ENCODE measurements around the gene CHAC1. TPM values are rescaled to one million over a fixed set of nuclear protein-coding genes. Genes with fewer than 3 reads are reported as not detected.

Gene CHAC1
- total and polyA plus RNA-seq, 2 donors (not counting 1 experiment from before 2014, with no cell fraction given): 7.5 to 62.6 TPM

GRCh38 chr15:40984964-40985363 lies 31.7 kb downstream of the CHAC1 start:
- Histone ChIP-seq H3K27me3 (ENCODE audit: control insufficient read depth, insufficient read depth, low read length) (no peaks in the 10 kb centered on the region), H3K4me1 (ENCODE audit: control insufficient read depth, extremely low read depth, insufficient read depth, low read length) (peaks cover 25% of the 10 kb centered on the region), H3K36me3 (ENCODE audit: control insufficient read depth, insufficient read depth, low read length) (peaks cover 17% of the 10 kb centered on the region), H2AFZ (ENCODE audit: low read length) (no peak overlapping the region), H3K79me2 (ENCODE audit: control insufficient read depth, insufficient read depth, low read length) (no peaks in the 10 kb centered on the region), H3K27ac (ENCODE audit: insufficient read depth, low read length) (peak overlapping the region; percentile 94), H3K4me3 (replicated peaks in 1 of 4; ENCODE audit: control extremely low read depth in 1 of 4, insufficient read depth in 1 of 4, low read depth in 3 of 4, low read length in 4 of 4) (no peak overlapping the region), H3K9ac (ENCODE audit: insufficient read depth, low read length) (no peak overlapping the region), H3K9me3 (ENCODE audit: control insufficient read depth, insufficient read depth, low read depth, low read length) (no peaks in the 10 kb centered on the region), H3K4me2 (ENCODE audit: extremely low read depth, insufficient read depth, low read length) (peak overlapping the region; percentile 54), H4K20me1 (ENCODE audit: control insufficient read depth, extremely low read depth, insufficient read depth, low read length) (no peaks in the 10 kb centered on the region)
- DNase-seq (ENCODE audit: low read depth in 2 of 2): peak; percentile 91 to 96
- TF ChIP-seq CTCF (conservative IDR thresholded peaks at IDR 0.05 in 1 of 2, IDR thresholded peaks at IDR 0.05 in 1 of 2; ENCODE audit: low read depth in 1 of 2, low read length in 2 of 2): no peak
- TF ChIP-seq EZH2 (IDR thresholded peaks at IDR 0.05; ENCODE audit: low read length, missing control alignments): no peak

GRCh38 chr15:40985541-40986330 lies 32.5 kb downstream of the CHAC1 start:
- peak overlapping the region; percentile 94 for H3K27ac ChIP-seq (ENCODE audit: insufficient read depth, low read length)
- H3K4me3 ChIP-seq (replicated peaks in 1 of 4; ENCODE audit: control extremely low read depth in 1 of 4, insufficient read depth in 1 of 4, low read depth in 3 of 4, low read length in 4 of 4): no peak overlapping the region
- no peak for TF ChIP-seq EZH2 (IDR thresholded peaks at IDR 0.05; ENCODE audit: low read length, missing control alignments)
- no peak for TF ChIP-seq CTCF (conservative IDR thresholded peaks at IDR 0.05 in 1 of 2, IDR thresholded peaks at IDR 0.05 in 1 of 2; ENCODE audit: low read depth in 1 of 2, low read length in 2 of 2)
- H3K4me1 ChIP-seq (ENCODE audit: control insufficient read depth, extremely low read depth, insufficient read depth, low read length): peaks cover 27% of the 10 kb centered on the region
- DNase-seq (ENCODE audit: low read depth in 2 of 2): peak; percentile 60 to 64
- H2AFZ ChIP-seq (ENCODE audit: low read length): no peak overlapping the region
- H4K20me1 ChIP-seq (ENCODE audit: control insufficient read depth, extremely low read depth, insufficient read depth, low read length): no peaks in the 10 kb centered on the region
- no peaks in the 10 kb centered on the region for H3K27me3 ChIP-seq (ENCODE audit: control insufficient read depth, insufficient read depth, low read length)
- H3K9me3 ChIP-seq (ENCODE audit: control insufficient read depth, insufficient read depth, low read depth, low read length): no peaks in the 10 kb centered on the region
- H3K79me2 ChIP-seq (ENCODE audit: control insufficient read depth, insufficient read depth, low read length): no peaks in the 10 kb centered on the region
- H3K4me2 ChIP-seq (ENCODE audit: extremely low read depth, insufficient read depth, low read length): peak overlapping the region; percentile 54
- no peak overlapping the region for H3K9ac ChIP-seq (ENCODE audit: insufficient read depth, low read length)
- H3K36me3 ChIP-seq (ENCODE audit: control insufficient read depth, insufficient read depth, low read length): peaks cover 13% of the 10 kb centered on the region

- no peak overlapping the region for H3K4me2 ChIP-seq (ENCODE audit: extremely low read depth, insufficient read depth, low read length)
- H3K36me3 ChIP-seq (ENCODE audit: control insufficient read depth, insufficient read depth, low read length): peaks cover 9% of the 10 kb centered on the region
- TF ChIP-seq EZH2 (IDR thresholded peaks at IDR 0.05; ENCODE audit: low read length, missing control alignments) (no peak), CTCF (conservative IDR thresholded peaks at IDR 0.05 in 1 of 2, IDR thresholded peaks at IDR 0.05 in 1 of 2; ENCODE audit: low read depth in 1 of 2, low read length in 2 of 2) (no peak)
- H3K9me3 ChIP-seq (ENCODE audit: control insufficient read depth, insufficient read depth, low read depth, low read length): no peaks in the 10 kb centered on the region
- no peaks in the 10 kb centered on the region for H3K79me2 ChIP-seq (ENCODE audit: control insufficient read depth, insufficient read depth, low read length)
- no peak for DNase-seq (ENCODE audit: low read depth in 2 of 2)
- no peaks in the 10 kb centered on the region for H3K27me3 ChIP-seq (ENCODE audit: control insufficient read depth, insufficient read depth, low read length)
- no peak overlapping the region for H3K9ac ChIP-seq (ENCODE audit: insufficient read depth, low read length)
- H4K20me1 ChIP-seq (ENCODE audit: control insufficient read depth, extremely low read depth, insufficient read depth, low read length): no peaks in the 10 kb centered on the region
- no peak overlapping the region for H2AFZ ChIP-seq (ENCODE audit: low read length)
- H3K4me1 ChIP-seq (ENCODE audit: control insufficient read depth, extremely low read depth, insufficient read depth, low read length): peaks cover 25% of the 10 kb centered on the region
- H3K27ac ChIP-seq (ENCODE audit: insufficient read depth, low read length): no peak overlapping the region
- no peak overlapping the region for H3K4me3 ChIP-seq (replicated peaks in 1 of 4; ENCODE audit: control extremely low read depth in 1 of 4, insufficient read depth in 1 of 4, low read depth in 3 of 4, low read length in 4 of 4)
These were observed 33.5 kb downstream of the CHAC1 start for GRCh38 chr15:40986820-40987219.

All from fibroblast of lung (primary cell).